Activated naive CD4-positive, alpha-beta T cell (primary cell): ENCODE results near the gene SCYL2.
"Not testable (repeated sequence)": the region's sequence is repeated elsewhere in the genome, so short reads cannot be mapped to it uniquely, and the experiment has no call there.

Source experiments
- DNase-seq, 4 experiments: peaks; one replicate each; lab custom pipeline; 2025; lab: John Stamatoyannopoulos, UW

SCYL2 gene

DNA sequence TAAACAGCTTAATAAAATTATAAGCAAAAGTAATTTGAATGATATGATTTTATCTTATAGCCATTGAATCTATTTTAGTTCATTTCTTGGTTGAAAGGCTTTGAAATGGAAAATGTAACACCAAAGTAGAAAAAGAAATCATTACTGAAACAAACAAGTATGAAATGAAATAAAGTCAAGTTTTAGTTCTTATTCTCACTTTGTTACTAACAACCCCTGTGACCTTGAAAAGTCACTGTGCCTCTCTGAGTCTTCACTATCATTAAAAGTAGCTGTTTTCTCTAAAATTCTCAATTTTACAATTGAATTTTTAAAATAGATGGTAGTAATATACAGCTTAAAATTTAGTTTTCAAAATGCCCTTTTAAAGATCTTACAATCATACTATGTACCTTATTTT is 57.5 kb downstream of the SCYL2 start:
- DNase-seq = no peak

- DNase-seq = no peak
Observed at GRCh38 chr12:100326208-100326607, 59.2 kb downstream of the SCYL2 start.

GRCh38 chr12:100329800-100330199 is 62.8 kb downstream of the SCYL2 start:
- no peak for DNase-seq

GRCh38 chr12:100331871-100332270 is 64.9 kb downstream of the SCYL2 start:
- DNase-seq = no peak

DNA sequence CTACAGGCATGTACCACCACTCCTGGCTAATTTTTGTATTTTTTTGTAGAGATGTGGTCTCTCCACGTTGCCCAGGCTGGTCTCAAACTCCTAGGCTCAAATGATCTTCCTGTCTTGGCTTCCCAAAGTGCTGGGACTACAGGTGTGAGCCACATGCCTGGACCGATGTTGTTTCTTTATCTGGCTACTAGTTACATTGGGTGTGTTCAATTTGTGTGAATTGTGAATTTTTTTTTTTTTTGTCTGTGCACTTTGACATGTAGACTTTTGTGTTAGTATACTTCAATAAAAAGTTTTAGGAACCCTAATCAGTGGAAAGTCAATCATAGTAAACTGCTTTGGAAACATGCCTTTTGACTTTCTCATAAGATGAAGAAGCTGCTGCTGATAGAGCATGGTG is 65.9 kb downstream of the SCYL2 start:
- DNase-seq = no peak

DNA sequence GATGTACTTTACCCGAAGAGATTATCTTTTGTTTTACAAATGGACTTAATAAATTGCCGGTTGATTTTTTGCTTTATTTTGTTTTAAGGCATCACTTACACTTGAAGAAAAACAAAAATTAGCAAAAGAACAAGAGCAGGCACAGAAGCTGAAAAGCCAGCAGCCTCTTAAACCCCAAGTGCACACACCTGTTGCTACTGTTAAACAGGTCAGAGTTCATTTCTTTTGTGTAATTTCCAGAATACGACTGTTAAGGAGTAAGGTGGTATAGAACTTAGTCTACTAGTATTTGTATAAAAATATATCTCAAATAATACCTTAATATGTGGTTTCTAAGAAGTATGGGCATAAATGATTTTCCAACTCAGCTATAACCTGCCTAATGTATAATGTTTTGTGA is 70.3 kb downstream of the SCYL2 start:
- DNase-seq = no peak

GRCh38 chr12:100337727-100338126 is 70.8 kb downstream of the SCYL2 start:
- DNase-seq = no peak

- DNase-seq = no peak
Observed at GRCh38 chr12:100339071-100339470, 72.1 kb downstream of the SCYL2 start.

GRCh38 chr12:100342897-100343296 is 75.9 kb downstream of the SCYL2 start:
- DNase-seq = not testable (repeated sequence)

DNA sequence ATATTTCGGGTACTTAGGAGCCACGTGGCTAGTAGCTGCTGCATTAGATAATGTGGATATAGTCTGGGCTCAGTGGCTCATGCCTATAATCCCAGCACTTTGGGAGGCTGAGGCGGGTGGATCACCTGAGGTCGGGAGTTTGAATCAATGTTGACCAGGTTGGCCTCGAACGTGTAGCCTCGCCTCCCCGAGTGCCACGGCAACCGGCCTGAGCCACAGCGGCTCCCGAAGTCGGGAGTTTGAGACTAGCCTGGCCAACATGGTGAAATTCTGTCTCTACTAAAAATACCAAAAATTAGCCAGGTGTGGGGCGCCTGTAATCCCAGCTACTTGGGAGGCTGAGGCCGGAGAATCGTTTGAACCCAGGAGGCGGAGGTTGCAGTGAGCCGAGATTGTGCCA is 77.4 kb downstream of the SCYL2 start:
- not testable (repeated sequence) for DNase-seq

GRCh38 chr12:100345020-100345767 is 78.2 kb downstream of the SCYL2 start:
- no peak for DNase-seq

- no peak for DNase-seq
Observed at GRCh38 chr12:100346660-100347059, 79.7 kb downstream of the SCYL2 start.

GRCh38 chr12:100348657-100349454 is 81.9 kb downstream of the SCYL2 start:
- DNase-seq = no peak

DNA sequence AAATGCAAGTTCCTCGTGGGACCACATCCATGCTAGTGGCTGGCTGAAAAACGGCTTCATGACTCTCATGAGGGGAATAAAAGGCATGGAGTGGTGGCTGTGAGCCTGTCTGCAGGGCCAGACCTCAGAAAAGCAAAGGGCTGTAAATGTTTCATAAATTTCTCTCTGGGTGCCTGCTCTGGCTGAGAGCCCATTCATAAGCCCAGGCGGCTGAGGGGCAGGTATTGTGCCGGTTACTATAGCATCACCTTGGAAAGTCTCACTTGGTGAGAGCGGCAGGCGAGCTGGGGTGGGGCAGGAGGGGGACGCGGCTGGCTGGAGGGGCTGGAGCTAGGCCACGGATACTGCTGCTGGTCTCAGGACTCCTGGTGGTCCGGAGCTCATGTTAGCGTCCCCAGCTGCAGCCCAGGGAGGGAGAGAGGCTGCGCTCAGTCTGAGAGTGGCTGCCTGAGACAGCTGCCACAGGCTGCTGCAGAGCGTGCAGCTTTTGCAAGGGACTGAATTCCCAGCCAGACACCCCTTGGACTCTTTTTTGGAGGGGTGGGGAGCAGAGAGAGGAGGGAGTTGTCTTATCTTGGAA is 89.8 kb downstream of the SCYL2 start, which contains the start of gene SLC17A8:
SLC17A8 (plus strand) TSS at position 431 of the 580 bp plus-strand sequence. CDS start 318 bp downstream, outside the sequence.
- no peak for DNase-seq

DNA sequence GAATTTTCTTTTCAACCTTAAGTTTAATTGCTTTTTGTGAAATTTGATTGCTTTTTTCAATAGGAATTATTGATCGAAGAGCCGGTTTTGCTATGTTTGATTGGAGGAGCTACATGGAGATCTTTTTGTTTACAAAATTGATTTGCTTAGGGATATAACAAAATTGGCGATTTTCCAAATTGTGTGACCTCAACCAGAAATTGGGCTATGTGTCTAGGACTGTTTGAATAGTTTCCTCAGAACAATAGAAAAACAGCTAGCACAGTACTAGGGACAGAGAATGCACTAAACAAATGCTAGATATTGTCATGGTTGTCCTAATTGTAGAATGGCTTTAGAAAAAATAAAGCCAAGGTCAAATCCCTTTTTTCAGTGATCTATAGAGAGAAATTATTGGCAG is 92.3 kb downstream of the SCYL2 start:
- DNase-seq = no peak

DNA sequence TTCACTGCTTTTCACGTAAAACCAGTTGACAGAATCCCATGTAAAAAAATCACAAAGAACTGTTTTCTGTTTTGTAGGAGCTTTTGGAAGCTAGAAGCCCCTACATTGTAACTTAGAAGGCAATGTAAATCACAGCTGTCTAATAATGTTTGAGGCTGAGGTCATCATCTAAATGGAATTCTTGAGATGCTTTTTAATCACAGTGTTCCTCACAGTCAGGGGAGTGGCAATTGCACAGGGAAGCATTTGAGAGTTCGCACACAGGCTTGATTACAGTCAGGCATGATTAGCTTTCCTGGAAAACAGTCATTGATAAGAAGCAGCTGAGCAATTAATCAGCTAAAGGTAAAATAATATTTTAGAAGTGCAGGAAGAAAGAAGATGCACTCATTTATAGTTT is 92.8 kb downstream of the SCYL2 start:
- no peak for DNase-seq

- DNase-seq = no peak
Observed at GRCh38 chr12:100360450-100360849, 93.5 kb downstream of the SCYL2 start.

GRCh38 chr12:100364324-100364723 is 97.3 kb downstream of the SCYL2 start:
- DNase-seq = no peak

DNA sequence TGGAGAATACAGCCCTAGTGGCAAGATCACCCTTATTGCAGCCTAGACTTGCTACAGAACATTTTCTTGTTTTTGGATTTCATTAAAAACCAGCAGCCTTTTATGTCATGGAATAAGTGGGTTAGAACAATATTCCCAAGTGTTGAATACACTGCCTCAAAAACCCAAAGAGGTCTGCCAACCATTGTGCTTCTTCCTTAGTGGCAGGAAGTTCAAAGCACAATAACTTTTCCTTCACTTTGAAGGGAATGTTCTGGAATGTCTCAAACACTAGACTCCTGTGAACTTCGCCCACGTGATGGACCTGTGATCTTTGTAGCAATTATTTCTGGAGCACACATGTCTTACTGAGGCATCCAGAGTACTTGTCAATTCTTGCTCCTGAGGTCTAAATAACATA is 98.4 kb downstream of the SCYL2 start:
- DNase-seq = no peak

GRCh38 chr12:100368066-100368465 is 101.1 kb downstream of the SCYL2 start:
- no peak for DNase-seq

GRCh38 chr12:100371146-100371545 is 104.2 kb downstream of the SCYL2 start:
- no peak for DNase-seq

GRCh38 chr12:100372853-100373640 is 106.1 kb downstream of the SCYL2 start:
- no peak for DNase-seq
